HG03439 (cell line): ENCODE measurements around the gene SCN4A.

Experiments
- ATAC-seq: cut with Tn5 transposase; IDR thresholded peaks from one replicate; pipeline ENCODE4 v1.9.1; 2021; ENCODE audit warnings: mild to moderate bottlenecking, moderate library complexity; ENCODE audit not compliant: unreplicated experiment

The SCN4A gene

DNA sequence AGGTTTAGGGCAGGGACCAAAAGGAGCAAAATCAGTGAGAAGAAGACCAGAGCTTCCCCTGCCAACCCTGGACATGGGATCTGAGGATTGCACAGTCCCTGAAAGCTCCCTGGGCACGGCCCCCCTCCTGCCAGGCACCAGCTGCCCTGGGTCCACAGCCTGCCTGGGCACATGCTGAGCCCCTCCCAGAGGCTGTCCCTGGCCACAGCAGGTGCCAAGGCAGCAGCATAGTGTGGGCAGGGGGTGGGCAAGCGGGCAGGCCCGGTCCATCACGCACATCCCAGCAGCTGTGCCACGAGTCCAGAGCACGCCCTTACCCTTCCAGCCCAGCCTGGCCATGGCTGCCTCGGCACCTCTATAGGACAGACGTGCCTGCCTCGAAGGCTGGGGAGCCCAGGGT lies 12.7 kb downstream of the SCN4A start:
- no peak for ATAC-seq

DNA sequence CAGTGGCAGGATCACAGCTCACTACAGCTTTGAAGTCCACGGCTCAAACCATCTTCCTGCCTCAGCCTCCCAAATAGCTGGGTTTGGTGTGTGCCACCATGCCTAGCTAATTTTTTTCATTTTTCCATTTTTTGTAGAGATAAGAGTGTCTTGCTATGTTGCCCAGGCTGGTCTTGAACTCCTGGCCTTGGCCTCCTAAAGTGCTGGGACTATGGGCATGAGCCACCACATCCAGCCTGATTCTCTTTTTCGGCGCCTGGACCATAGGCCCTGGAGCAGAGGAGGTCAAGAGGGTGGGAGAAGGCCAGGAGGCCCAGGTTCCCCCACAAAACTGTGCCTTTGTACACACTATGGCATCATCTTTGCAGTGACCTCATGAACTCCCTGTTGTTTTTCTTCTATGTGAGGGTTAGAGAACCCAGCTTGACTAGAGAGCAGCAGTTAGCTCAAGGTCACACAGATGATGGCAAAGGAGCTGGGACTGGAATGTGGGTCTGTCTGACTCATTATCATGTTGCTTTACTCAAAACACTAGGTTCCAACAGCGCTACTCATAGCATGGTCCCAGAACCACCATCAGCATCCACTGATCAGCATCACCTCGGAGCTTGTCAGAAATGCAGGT lies 16.3 kb downstream of the SCN4A start:
- no peak for ATAC-seq

DNA sequence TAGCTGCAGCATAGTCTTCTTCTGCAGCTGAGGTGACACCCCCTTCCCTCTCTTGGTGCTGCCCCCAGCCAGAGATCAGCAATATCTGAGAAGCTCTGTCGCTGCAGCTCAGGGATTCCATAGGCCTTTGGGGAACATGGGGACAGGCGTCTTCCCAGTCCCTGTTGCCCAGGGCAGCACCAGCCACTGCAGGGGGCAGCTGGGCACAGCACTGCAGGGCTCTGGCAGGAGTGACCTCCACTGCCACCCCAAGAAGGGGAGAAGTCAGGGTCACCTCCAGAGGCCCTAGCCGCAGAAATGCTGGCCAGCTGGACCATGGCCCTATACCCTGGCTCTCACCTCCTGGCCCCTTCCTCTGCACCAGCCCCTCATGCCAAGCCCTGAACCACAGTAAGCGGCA lies 16.9 kb downstream of the SCN4A start:
- ATAC-seq = no peak

DNA sequence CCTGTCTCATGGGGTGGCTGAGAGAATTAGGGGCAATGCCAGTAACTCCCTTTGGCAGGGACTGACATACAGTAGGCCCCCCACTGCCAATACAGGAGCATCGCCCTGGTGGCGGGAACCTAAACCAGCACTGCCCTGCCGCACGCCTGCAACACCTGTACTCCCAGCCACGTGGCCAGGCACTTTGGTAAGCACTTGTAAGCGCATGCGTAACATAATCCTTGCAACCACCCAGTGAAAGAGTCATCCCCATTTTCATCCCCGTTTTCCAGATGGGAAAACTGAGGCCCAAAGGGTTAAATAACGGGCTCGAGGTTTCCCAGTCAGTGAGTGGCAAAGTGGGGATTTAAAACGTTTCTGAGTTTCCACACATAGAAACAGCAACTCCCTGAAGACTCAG lies 17.5 kb downstream of the SCN4A start:
- no peak for ATAC-seq

DNA sequence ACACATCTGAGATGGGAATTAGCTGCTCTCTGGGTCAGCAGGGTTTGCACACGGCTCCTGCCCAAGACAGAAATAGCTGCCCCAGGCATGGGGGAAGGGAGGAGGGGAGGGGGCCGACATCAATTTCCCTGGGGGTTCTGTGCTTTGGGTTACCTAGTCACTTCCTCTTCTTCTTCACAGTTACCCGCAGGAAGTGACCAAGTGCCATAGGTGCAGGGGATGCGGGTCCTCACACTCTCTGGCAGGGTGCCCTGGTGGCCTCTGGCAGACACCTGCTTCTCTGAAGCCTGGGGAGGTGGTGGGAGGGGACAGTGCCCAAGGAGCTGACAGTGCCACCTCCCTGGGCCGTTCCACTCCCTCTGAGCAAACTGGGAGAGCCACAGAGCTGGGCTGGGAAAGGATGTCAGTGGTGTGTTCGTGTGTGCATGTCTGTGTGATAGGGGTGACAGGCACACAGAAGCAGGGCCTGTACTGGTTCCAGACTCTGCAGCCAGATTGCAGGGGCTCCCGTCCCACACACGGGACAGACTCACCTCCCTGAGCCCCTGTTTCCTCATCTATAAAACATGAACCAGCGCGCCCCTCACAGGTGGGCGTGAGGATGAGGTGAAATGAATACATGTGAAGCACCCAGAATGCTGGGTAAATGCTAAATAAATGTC lies 18.2 kb downstream of the SCN4A start:
- no peak for ATAC-seq

DNA sequence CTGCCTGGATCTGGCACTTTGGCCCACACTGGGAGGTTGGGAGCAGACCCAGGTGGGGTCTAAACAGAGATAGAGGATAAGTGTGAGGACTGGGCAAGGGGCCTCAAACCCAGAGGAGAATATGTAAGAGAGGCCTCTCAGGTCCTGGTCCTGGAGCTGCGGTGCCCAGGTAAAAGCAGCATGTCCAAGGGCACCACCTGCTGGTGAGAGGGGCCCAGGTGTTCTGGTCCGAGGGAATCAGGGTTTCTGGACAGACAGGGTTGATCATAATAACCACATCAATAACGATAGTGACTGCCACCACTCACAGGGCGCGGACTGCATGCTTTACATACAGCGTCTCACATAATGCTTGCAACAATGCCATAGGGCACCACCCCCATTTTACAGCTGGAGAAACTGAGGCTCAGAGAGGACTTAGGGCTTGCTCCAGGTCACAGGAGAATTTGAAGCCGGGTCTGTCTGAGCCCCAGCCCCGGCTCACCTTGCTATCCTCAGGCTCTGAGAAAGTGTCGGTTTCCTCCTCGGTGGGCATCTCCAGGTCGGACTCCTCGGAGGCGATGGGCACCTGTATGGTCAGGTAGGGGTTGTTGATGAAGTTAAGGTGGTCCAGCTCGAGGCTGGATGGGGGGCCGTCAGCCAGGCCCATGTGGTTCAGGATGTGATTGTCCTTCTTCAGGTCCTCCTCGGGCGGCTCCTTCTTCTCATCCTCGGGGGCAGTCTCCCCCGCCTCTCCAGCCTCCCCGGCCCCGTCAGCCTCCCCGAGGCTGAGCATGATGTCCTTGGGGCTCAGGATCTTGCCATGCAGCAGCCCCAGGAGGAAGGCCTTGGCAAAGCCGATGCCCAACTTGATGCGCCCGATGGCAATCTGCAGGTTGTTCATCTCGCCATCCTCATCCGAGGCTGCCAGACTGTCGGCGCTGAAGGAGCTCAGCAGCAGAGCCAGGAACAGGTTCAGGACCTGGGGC lies 21.5 kb downstream of the SCN4A start:
- no peak for ATAC-seq

DNA sequence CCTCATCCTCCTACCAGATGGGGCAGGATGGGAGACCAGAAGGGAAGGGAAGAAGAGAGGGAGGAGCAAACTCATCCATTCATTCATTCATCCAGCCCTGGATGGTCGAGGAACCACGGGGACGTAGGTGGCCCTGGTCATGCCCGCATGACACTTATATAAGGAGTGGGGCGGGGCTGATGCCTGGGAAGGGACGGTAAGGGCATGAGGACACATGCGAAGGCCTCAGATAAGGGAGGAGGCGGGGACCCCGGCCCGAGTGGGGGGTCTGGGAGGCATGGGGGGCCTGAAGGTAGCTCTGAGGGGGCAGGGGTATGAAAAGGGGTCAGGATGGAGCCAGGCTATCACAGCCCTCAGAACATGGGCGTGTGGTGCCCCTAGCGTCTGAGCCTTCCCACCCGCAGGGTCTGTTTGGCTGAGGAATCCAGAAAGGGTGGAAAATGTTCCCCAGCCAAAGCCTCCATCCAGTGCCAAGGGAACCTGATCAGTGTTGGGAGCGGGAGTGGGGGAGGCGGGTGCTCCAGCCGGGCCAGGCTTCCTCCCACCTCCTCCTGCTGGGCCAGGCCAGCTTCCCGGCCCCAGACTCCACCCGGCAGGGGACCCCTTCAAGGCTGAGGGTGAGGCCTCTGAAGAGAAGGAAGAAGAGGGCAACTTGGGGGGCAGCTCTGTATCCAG lies 23.0 kb downstream of the SCN4A start:
- no peak for ATAC-seq

DNA sequence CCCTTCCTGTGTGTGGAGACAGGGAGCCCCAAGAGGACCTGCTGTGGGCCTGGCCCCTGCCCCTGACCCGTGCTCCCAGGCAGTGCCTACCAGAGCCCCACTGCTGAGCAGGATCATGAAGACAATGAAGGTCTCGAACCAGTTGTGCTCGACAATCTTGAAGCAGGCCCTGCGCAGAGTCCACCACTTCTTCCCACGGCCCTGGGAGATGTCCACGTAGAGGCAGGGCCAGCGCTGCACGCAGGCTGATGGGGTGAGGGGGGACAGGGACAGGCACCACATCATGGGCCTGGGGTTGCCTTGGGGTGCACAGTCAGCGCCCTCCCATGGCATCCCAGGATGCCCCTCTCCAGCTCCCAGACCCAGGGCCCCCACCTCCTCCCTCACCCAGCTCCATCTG lies 24.2 kb downstream of the SCN4A start:
- no peak for ATAC-seq

DNA sequence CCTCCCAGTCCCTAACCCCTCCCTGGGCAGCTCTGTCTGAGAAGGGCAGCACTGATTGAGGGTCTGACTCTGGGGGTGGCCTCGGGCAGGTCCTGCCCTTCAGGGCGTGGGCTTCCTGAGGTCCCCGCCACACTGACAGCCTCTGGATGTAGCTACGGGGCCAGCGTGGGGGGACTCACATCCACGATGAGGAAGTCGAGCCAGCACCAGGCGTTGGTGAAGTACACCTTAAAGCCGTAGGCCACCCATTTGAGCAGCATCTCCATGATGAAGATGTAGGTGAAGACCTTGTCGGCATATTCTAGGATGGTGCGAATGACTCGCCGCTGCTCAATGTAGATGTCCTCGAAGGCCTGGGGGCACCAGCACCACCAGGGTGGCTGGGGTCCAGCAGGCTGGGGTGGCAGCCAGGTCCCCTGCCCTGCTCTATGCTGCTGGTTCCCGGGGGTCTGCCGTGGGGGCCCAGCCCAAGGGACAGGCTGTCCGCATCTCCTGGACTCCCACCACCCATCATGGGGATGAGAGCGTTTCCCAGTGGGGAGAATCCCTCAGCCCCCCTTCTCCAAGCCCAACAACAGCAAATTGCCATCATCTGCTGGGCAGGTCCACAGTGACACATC lies 24.9 kb downstream of the SCN4A start:
- ATAC-seq = no peak

DNA sequence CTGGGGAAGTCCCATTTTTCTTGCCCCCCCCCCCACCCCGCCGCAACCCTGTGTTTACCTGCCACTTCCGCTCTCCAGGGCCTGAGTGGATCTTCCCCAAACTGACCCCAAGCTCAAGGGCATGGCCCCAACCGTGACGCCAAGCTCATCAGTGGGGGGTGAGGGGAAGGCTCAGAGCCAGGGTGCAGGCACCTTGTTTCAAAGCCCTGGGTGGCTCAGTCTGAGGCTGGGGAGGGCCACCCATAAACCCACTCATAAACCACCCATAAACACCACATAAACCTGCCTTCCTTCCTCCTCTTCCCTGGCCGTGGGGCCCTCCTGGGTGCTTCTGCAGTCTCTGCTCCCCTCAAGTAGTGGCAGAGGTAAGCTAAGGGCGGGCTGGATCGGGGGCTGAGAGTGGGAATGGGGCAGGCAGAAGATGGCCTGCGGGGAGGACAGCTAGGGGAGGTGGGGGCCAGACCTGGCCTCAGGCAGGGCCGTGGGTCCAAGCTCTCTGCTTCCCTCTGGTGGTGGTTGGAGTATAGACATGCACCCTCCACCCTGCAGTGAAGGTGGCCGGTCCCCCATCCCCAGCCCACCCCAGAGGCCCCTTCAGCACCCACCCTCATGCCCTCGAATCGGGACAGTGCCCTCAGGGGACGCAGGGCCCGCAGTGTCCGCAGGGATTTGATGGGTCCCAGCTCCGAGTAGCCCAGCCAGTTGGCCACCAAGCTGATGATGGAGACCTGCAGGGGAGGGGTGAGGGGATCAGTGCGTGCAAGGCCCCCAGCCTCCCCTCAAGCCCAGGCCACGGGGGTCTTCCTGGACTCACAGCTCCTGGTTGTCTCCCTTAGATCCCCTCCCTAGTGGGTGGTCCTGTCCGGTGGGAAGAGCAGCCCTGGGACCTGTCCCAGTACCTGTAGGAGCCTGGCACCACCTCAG lies 26.0 kb downstream of the SCN4A start:
- ATAC-seq = peak; percentile 71

DNA sequence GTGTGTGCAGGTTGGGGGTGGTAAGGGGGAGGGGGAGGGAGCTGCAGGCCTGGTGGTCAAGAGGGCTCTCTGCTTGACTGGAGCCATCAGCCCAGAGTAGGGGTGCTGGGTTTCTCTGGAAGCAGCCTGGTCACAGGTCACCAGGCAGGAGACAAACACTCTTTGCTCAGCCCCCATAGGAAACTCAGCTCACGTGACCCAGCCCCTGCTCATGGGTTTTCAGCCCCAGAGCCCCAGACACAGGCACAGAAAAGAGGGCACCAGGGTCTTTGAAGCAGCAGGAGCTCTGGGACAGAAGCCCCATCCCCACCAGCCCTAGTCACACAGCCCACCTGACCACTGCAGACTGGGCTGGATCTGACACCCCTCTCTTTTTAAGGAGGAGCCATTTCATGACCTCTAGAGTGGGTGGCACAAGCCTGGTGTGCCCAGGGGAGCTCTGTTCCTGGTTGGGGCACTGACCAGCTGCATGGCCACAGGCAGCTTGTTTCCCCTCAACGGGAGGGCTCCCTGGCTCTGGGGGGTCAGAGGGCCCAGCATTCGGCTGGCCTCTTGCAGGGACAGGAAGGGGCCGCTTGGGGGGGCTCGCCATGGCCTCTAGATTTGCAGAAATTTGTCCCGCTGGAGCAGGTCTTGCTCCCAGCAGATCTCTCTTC lies 26.8 kb downstream of the SCN4A start:
- peak; percentile 8 for ATAC-seq

DNA sequence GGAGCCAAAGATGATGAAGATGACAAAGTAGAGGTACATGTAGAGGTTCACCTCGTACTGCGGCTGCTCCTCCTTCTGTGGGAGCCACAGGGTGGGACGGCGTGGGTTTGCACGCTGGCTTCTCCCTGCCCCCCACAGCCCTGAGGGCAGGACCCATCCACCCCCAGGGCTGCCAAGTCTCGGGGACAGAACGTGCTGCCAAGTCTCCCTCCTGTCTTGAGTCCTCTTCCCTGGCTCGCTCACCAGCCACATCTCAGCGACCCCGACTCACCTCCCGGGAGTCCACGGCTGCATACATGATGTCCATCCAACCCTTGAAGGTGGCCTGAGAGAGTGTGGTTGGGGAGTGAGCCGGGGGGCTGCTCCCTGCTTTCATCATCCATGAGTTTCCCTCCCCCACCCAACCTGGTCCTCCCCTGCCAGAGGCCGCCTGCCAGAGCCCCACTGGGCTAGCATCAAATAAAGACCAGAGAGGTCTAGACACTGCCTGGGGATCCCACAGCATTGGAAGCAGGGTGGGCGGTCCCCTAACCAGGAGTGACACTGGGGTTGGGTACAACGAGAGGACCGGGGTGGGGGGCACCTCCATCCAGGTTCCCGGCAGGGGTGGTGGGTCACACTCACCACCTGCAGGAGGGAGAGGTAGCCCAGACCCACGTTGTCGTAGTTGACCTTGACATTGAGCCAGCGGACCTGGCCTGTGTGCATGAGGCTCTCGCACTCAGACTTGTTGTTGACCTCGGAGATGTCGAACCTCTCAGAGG lies 27.8 kb downstream of the SCN4A start:
- ATAC-seq = no peak

DNA sequence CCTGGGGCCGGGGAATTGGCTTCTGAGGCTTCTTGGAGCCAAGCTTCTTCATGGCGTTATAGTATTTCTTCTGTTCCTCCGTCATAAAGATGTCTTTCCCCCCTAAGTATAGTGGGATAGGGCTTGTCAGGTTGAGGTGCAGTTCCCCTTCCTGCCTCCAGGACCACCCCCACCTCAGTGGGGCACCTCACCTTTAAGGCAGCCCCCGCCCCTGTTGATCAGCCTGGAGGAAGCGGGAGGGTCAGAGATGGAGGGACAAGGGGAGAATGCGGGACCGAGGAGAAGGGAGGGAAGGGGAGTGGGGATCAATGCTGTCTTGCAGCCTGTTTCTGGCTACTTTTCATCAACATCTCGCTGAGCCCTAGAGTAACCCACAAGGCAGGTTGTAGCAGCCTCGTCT lies 29.0 kb downstream of the SCN4A start:
- no peak for ATAC-seq

DNA sequence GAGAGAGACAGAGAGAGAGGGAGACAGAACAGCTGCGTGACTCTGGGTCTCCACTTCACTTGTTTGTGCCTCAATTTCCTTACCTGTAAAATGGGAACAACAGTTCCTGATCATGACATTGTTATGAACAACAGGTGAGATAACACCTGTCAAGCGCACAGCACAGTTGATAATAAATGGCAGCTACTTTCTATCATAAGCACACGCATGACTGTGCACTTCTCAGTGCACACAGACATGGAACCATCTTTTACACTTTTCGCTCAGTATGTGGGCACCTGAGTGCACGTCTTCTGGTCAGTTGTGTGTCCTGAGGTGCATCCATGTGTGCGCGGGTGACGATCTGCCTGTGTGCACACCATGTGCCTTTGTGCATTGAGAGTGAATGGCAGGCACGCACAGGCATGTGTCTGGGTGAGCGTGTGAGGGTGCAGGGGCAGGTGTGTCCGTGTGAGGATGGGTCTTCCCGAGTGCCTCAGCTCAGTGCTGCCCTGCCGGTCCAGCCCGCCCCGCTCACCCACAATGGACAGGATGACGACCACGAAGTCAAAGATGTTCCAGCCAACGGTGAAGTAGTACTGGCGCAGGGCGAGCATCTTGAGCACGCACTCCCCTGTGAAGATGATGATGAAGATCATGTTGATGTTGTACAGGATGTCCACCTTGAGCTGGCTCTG lies 30.3 kb downstream of the SCN4A start:
- no peak for ATAC-seq

DNA sequence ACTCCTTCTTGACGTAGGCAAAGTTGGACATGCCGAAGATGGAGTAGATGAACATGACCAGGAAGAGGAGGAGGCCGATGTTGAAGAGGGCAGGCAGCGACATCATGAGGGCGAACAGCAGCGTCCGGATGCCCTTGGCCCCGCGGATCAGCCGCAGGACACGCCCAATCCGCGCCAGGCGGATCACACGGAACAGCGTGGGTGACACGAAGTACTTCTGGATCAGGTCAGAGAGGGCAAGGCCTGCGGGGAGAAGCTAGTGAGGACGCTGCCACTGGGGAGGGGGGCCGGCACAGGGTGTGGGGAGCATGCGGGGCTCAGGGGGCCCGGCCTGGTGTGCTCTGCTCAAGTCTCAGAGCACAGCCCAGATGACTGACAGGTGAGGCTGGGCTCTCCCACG lies 31.0 kb downstream of the SCN4A start:
- ATAC-seq = no peak

DNA sequence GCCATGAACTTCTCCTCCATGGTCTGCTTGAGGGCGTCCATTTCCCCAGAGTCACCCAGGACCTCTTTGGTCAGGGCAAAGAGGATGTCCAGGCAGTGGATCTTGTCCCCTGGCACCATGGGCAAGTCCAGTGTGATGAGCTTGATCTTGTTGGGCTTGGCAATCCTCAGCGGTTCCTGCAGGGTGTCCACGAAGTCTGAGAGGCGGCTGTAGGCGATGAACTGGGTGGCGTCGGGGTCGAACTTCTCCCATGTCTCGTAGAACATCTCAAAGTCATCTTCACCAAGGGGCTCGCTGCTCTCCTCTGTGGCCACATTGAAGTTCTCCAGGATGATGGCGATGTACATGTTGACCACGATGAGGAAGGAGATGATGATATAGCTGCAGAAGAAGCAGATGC lies 31.6 kb downstream of the SCN4A start:
- ATAC-seq = no peak

DNA sequence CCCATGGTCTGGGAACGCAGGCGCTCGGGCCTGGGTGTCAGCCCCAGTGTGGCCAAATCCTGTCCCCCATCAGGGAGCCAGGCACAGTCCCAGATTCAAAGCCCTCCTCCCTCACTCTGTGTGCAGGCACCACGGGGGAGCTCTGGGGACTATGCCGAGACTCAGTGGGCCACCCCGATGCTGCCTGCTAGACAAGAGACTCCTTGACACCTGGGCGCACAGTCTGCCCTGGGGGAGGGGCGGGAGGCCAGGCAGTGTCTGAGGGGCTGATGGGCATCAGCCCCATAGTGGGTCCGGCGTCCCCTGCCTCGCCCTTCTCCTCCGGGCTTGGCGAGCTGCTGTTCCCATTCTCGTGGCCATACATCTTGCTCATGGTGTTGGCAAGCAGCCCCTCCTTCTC lies 32.1 kb downstream of the SCN4A start:
- no peak for ATAC-seq

DNA sequence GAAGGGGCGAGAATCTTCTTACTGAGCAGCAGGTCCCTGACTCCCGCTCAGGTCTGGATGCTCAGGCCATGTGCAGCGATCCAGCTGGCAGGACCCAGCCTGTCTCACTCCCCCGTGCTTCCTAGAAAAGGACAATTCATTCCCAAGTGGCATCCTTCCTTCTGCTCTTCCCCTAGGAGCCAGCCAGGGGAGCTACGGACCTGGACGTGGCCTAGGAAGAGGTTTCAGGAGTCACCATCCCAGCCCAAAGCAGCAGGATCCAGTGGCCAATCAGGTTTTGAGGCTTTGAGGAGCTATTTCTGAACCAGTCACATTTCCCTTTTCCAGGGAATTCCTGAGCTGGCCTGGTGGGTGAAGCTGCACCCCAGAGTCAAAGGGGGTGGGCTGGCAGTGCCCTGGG lies 32.8 kb downstream of the SCN4A start:
- ATAC-seq = no peak
